CD4-positive, alpha-beta T cell treated with Interferon gamma for 1 hour (primary cell): ENCODE data around the gene ROBO3.

ENCODE experiments used
- DNase-seq: peaks from one replicate; pipeline ENCODE4 v3.0.0-alpha.2; 2020

The ROBO3 gene

GRCh38 chr11:124877631-124877909, 12.3 kb downstream of the ROBO3 start:
- DNase-seq: no peak

DNA sequence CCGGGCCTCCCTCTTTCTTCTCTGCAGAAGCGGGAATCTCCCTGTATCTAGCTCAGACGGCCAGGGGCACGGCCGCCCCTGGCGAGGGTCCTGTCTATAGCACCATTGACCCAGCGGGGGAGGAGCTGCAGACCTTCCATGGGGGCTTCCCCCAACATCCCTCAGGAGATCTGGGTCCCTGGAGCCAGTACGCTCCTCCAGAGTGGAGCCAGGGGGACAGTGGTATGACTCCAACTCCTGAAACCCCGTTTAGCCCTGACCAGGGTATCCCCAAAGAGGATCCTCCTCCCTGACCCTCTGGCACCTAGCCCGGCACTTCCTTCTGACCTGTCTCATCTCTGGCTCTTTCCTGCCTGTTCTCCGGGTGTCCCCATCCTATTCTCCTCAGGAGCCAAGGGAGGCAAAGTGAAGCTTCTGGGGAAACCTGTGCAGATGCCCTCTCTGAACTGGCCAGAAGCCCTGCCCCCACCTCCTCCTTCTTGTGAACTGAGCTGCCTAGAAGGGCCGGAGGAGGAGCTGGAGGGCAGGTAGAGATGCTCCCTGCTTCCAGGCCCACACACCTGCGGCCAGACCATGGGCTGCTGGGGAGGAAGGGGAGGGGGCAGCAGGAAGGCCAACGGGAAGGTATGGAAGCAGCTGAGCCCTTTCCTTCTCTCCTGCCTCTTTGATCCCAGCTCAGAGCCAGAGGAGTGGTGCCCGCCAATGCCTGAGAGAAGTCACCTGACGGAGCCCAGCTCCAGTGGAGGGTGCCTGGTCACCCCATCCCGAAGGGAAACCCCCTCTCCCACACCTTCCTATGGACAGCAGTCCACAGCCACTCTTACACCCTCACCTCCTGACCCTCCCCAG, 12.9 kb downstream of the ROBO3 start:
- no peak for DNase-seq

- DNase-seq: no peak
These were observed 13.7 kb downstream of the ROBO3 start for GRCh38 chr11:124878759-124879492.

GRCh38 chr11:124879493-124880289, 14.5 kb downstream of the ROBO3 start:
- no peak for DNase-seq

GRCh38 chr11:124880290-124880611, 15.0 kb downstream of the ROBO3 start:
- DNase-seq: no peak

- DNase-seq: no peak
These were observed 15.7 kb downstream of the ROBO3 start for GRCh38 chr11:124880958-124881357.

DNA sequence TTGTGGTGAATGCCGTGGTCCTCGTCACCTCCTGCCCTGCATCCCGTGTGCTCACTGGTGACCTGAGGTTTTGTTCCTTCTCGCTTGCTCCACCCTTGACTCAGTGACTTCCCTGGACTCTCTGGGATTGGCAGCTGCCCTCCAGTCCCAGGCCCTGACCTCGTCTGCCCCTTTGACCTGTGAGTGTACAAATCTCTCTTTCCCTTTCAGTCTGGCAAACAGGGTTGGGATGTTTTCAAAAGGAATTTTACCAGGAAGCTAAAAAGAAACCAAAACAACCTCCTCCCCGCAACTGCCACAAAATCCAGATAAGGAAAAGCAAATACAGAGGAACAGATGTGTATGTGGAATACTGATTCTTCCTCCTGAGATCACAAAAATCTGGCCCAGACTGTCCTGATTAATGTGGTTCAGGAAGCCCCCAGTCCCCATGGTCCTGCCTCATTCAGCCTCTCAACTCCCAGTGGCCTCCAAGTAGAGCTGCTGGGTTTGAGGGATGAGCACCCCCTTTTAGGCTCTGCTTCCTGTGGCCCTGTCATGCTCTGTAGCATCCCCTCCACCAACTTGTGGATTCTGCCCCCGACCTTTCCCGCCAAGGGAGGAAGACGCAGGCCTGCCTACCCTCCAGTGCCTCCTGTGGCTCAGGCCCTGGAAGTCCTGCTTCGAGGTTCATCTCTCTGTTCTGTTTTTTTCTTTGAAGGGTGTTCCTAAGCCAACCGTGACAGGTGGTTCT, 17.3 kb downstream of the ROBO3 start:
- DNase-seq: no peak

DNA sequence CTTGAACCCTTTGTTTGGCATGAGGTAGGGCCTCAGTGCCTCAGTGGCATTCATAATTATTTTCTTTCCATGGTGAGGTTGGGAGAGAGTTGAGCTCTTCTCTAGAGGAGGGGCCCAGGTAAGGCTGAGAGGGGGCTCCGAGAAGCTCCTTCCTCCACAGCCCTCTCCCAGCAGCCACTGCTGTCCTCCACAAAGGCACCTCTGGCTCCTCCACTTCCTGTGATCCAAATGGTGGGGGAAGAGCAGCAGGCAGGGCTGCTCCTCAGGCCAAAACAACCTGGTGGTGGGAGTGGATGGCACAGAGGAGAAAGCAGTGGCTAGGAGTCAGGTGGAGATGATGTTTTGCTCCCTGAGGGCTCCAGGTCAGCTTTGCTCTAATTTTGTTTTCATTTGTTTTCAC, 19.1 kb downstream of the ROBO3 start:
- DNase-seq: no peak

DNA sequence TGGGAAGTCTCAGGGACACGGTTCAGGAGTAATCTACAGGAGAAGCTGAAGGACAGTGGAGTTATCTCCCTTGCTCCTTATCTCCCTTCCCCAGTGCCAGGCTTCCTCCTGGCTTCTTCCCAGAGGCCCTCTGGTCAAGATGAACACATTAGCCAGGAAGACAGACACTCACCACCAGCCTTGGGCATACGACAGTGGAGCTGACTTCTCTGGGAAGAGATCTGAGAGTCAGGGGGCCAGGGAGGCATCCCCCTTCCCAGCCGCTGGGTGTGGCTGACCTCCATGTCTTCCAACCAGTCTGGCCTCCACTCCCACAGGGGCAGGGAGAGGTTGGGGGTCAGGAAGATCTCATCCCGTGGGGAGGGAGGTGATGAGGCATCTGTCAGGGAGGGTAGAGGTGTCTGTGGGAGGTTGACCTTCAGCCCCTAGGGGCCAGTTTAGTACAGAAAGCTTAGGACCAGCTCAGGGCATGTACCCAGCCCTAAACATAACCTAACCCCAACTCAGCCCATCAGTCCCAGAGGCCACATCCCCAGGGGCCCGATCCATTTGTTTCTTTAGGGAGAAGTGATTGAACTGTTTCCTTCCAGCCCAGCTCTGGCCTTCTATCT, 19.7 kb downstream of the ROBO3 start:
- no peak for DNase-seq

DNA sequence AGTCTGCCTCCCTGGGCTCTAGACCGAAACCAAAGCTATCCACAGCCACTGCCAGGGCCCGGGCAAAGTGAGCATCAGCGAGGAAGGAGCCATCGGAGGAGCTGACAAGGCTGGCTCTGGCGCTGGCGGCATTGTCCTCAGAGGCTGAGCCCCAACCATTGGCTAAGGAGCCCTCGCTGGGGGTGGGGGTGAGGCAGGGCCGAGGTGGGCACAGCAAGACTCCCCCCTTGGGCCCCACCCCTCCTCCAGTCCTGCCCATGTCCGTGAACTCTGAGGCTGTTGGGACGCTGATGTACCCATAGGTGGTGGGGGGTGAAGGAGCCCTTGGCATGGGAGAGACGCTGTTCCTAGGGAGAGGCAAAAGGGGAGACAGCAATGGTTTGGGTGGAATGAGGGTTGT, 21.2 kb downstream of the ROBO3 start:
- DNase-seq: no peak

- no peak for DNase-seq
These were observed 21.9 kb downstream of the ROBO3 start for GRCh38 chr11:124886978-124887666.

DNA sequence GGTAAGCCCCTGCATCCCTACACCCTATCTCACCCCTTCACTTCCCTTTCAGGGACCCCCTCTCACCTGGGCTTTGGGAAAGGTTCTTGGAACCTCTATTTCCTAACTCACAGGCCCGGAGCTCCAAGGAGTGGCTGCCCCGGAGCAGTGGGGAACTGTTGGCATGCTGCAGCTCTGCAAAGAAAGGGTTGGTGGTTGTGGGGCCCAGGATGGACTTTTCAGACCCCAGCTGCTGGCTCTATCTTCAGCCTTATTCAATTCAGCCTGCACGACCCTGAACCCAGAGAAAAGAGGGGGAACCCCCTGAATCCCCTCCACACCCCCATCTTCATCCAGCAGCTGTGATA, 22.4 kb downstream of the ROBO3 start:
- DNase-seq: no peak

DNA sequence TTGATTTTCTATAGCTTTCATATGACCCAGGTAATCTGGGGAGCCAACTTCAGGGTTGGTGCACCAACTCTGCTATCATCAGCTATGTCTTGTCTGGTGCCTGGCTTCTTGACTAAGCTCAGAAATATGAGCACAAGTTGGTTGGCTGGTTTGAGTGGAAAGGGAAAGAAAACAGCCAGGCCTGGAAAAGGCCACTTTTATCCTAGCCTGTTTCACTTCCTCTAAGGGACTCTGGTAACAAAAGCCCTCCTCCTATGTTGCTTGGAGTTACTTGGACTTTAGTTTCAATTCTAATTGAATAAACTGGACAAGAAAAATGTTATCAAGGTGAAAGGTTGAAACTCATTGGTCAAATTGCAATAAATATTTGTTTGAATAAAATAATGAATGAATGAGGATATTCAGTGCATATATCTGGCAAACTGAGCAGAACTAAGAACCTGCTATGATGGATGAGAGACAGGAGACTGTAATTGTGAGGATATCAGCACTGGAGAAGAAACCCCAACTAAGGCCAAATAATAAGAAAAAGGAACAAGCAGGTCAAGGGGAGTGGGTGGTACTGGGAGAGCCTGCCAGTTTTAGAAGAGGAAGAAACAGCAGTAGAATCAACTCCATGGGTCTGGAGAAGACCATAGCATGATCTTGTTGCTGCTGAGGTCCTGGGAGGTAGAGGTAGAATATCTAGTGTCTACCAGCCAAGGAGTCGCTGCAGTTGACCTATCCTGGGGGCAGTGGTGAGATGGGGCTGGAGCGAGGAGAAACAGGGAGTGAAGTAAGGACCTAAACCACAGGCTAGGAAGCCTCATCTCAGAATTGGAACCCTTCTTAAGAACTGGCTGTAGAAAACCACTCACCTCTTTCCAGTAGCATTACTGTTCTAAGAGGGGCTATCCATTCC, 24.2 kb downstream of the ROBO3 start:
- DNase-seq: no peak

GRCh38 chr11:124890151-124890550, 24.9 kb downstream of the ROBO3 start:
- no peak for DNase-seq

GRCh38 chr11:124890683-124891372, 25.6 kb downstream of the ROBO3 start:
- no peak for DNase-seq

DNA sequence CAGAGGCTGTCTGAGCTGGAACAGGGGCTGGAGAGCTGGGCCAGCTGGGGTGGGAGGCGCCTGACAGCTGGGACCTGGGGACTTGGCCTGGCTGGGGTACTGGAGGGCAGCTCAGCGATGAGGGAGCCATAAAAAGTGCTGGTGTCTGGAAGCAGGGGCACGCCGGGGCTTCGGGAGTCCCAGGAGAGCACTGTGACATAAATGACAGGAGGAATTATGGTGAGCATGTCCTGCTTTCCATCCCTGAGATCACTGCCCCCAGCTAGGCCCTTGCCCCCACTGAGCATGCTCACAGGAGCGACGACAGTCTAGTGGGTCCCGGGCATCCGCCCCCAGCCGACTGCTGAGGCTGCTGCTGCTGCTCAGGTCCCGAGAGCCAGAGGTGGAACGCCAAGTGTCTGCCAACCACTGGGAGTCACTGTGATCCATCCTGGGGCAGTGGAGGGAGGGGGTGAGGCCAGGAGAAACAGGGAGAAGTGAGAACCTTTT, 26.2 kb downstream of the ROBO3 start:
- no peak for DNase-seq

GRCh38 chr11:124892146-124892545, 26.9 kb downstream of the ROBO3 start:
- no peak for DNase-seq

GRCh38 chr11:124892750-124893454, 27.7 kb downstream of the ROBO3 start:
- no peak for DNase-seq

GRCh38 chr11:124893781-124894401, 28.7 kb downstream of the ROBO3 start:
- DNase-seq: no peak
